Mammary epithelial cell (primary cell): Measurements from ENCODE around the gene BOLA3.
"Not testable (repeated sequence)": the region's sequence is repeated elsewhere in the genome, so short reads cannot be mapped to it uniquely, and the experiment has no call there.

ENCODE experiments used
- EZH2 ChIP-seq: IDR thresholded peaks from 2 replicates; pipeline ENCODE4 v1.6.1; 2012; ENCODE audit warnings: low read length, inconsistent platforms, borderline replicate concordance
- TF ChIP-seq, protein P1 (sequence below), 2 donors: IDR thresholded peaks in 1 of 2; conservative IDR thresholded peaks in 1 of 2; 2 replicates each; pipeline ENCODE4 v1.5.1; 2011 to 2012; ENCODE audit warnings: inconsistent platforms in 2 of 2, low read length in 2 of 2, mild to moderate bottlenecking in 2 of 2, control low read depth in 1 of 2, low read depth in 1 of 2; ENCODE audit not compliant: insufficient read depth in 1 of 2; ENCODE audit errors: extremely low read depth in 1 of 2

DNA sequence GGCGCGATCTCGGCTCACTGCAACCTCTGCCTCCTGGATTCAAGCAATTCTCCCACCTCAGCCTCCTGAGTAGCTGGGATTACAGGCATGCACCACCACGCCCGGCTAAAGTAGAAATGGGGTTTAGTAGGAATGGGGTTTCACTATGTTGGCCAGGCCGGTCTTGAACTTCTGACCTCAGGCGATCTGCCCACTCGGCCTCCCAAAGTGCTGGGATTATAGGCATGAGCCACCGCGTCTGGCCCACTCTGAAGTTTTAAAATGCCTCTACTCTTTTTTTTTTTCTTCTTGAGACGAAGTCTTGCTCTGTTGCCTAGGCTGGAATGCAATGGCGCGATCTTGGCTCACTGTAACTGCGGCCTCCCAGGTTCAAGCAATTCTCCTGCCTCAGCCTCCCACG is 39.0 kb upstream of the BOLA3 start:
- not testable (repeated sequence) for TF ChIP-seq EZH2
- TF ChIP-seq, protein P1, sequence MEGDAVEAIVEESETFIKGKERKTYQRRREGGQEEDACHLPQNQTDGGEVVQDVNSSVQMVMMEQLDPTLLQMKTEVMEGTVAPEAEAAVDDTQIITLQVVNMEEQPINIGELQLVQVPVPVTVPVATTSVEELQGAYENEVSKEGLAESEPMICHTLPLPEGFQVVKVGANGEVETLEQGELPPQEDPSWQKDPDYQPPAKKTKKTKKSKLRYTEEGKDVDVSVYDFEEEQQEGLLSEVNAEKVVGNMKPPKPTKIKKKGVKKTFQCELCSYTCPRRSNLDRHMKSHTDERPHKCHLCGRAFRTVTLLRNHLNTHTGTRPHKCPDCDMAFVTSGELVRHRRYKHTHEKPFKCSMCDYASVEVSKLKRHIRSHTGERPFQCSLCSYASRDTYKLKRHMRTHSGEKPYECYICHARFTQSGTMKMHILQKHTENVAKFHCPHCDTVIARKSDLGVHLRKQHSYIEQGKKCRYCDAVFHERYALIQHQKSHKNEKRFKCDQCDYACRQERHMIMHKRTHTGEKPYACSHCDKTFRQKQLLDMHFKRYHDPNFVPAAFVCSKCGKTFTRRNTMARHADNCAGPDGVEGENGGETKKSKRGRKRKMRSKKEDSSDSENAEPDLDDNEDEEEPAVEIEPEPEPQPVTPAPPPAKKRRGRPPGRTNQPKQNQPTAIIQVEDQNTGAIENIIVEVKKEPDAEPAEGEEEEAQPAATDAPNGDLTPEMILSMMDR (conservative IDR thresholded peaks at IDR 0.05 in 1 of 2, IDR thresholded peaks at IDR 0.05 in 1 of 2; ENCODE audit: extremely low read depth in 1 of 2, insufficient read depth in 1 of 2, low read depth in 1 of 2, low read length in 2 of 2), result not testable (repeated sequence)
